Skeletal muscle tissue (tissue), 4 donors: ENCODE data around the gene FRMD4B. TPM values are rescaled to one million over a fixed set of nuclear protein-coding genes. Genes with fewer than 3 reads are reported as not detected.

ENCODE experiments used
- H3K27ac ChIP-seq: one replicate; pipeline ENCODE4 v1.7.0; 2013; ENCODE audit warnings: mild to moderate bottlenecking, low read depth, low read length, inconsistent platforms
- H3K27me3 ChIP-seq, 3 donors: one replicate each; pipeline ENCODE4 v1.7.0; 2013; ENCODE audit warnings: low read length in 3 of 3; ENCODE audit not compliant: control insufficient read depth in 3 of 3, insufficient read depth in 3 of 3
- H3K36me3 ChIP-seq, 3 donors: one replicate each; pipeline ENCODE4 v1.7.0; 2013; ENCODE audit warnings: low read length in 3 of 3; ENCODE audit not compliant: control insufficient read depth in 3 of 3, insufficient read depth in 3 of 3
- H3K4me1 ChIP-seq, 3 donors: one replicate each; pipeline ENCODE4 v1.7.0; 2013; ENCODE audit warnings: low read length in 3 of 3, mild to moderate bottlenecking in 3 of 3; ENCODE audit not compliant: control insufficient read depth in 3 of 3, insufficient read depth in 3 of 3
- H3K4me3 ChIP-seq, 3 donors: one replicate each; pipeline ENCODE4 v1.7.0; 2013; ENCODE audit warnings: low read length in 3 of 3
- H3K9ac ChIP-seq, 3 donors: one replicate each; pipeline ENCODE4 v1.7.0; 2013; ENCODE audit warnings: low read length in 3 of 3, mild to moderate bottlenecking in 3 of 3, moderate library complexity in 2 of 3, low read depth in 1 of 3
- H3K9me3 ChIP-seq, 3 donors: one replicate each; pipeline ENCODE4 v1.7.0; 2013; ENCODE audit warnings: low read length in 3 of 3; ENCODE audit not compliant: control insufficient read depth in 3 of 3
- total RNA-seq: library from RNA; depleted of rRNA; stranded (reverse); fragments of >200 nt; gene quantifications from one replicate; pipeline ENCODE4 v1.2.3, GENCODE V29; 2014
- donor health status: Osteomylitis.

FRMD4B gene
- total RNA-seq, 1 donor from 2014 or later, result 21.4 TPM

GRCh38 chr3:69219101-69219708, 166.7 kb downstream of the FRMD4B start:
- Histone ChIP-seq H3K9me3 (no peaks in the 10 kb centered on the region), H3K4me1 (no peaks in the 10 kb centered on the region), H3K36me3 (no peaks in the 10 kb centered on the region), H3K27ac (no peak overlapping the region), H3K27me3 (no peaks in the 10 kb centered on the region), H3K9ac (no peak overlapping the region), H3K4me3 (no peak overlapping the region)

- no peak overlapping the region for H3K9ac ChIP-seq
- no peak overlapping the region for H3K4me3 ChIP-seq
- no peaks in the 10 kb centered on the region for H3K36me3 ChIP-seq
- no peaks in the 10 kb centered on the region for H3K4me1 ChIP-seq
- H3K9me3 ChIP-seq, result no peaks in the 10 kb centered on the region
- no peaks in the 10 kb centered on the region for H3K27me3 ChIP-seq
- H3K27ac ChIP-seq, result no peak overlapping the region
These were observed 167.8 kb downstream of the FRMD4B start for GRCh38 chr3:69218079-69218478.

GRCh38 chr3:69216981-69217380, 168.9 kb downstream of the FRMD4B start:
- no peaks in the 10 kb centered on the region for H3K9me3 ChIP-seq
- no peaks in the 10 kb centered on the region for H3K27me3 ChIP-seq
- no peaks in the 10 kb centered on the region for H3K4me1 ChIP-seq
- no peak overlapping the region for H3K9ac ChIP-seq
- H3K36me3 ChIP-seq, result no peaks in the 10 kb centered on the region
- H3K27ac ChIP-seq, result no peak overlapping the region
- H3K4me3 ChIP-seq, result no peak overlapping the region

- H3K9ac ChIP-seq, result no peak overlapping the region
- no peak overlapping the region for H3K4me3 ChIP-seq
- no peaks in the 10 kb centered on the region for H3K4me1 ChIP-seq
- H3K27me3 ChIP-seq, result no peaks in the 10 kb centered on the region
- H3K36me3 ChIP-seq, result no peaks in the 10 kb centered on the region
- no peaks in the 10 kb centered on the region for H3K9me3 ChIP-seq
- H3K27ac ChIP-seq, result no peak overlapping the region
These were observed 171.6 kb downstream of the FRMD4B start for GRCh38 chr3:69214241-69214640.

GRCh38 chr3:69212411-69213160, 173.3 kb downstream of the FRMD4B start:
- Histone ChIP-seq H3K9me3 (no peaks in the 10 kb centered on the region), H3K27ac (no peak overlapping the region)

GRCh38 chr3:69210068-69210730, 175.7 kb downstream of the FRMD4B start:
- Histone ChIP-seq H3K9ac (no peak overlapping the region), H3K9me3 (no peaks in the 10 kb centered on the region), H3K36me3 (no peaks in the 10 kb centered on the region), H3K27me3 (no peaks in the 10 kb centered on the region), H3K4me1 (no peaks in the 10 kb centered on the region), H3K27ac (no peak overlapping the region), H3K4me3 (no peak overlapping the region)

More at GRCh38 chr3:69212411-69213160, 173.3 kb downstream of the FRMD4B start:
- Histone ChIP-seq H3K4me1 (no peaks in the 10 kb centered on the region), H3K4me3 (no peak overlapping the region), H3K9ac (no peak overlapping the region), H3K27me3 (no peaks in the 10 kb centered on the region), H3K36me3 (no peaks in the 10 kb centered on the region)

GRCh38 chr3:69209413-69209812, 176.5 kb downstream of the FRMD4B start:
- Histone ChIP-seq H3K27me3 (no peaks in the 10 kb centered on the region), H3K27ac (no peak overlapping the region), H3K9ac (no peak overlapping the region), H3K4me1 (no peaks in the 10 kb centered on the region), H3K36me3 (no peaks in the 10 kb centered on the region), H3K4me3 (no peak overlapping the region), H3K9me3 (no peaks in the 10 kb centered on the region)

- no peak overlapping the region for H3K9ac ChIP-seq
- no peaks in the 10 kb centered on the region for H3K27me3 ChIP-seq
- H3K36me3 ChIP-seq, result no peaks in the 10 kb centered on the region
- no peak overlapping the region for H3K4me3 ChIP-seq
- H3K4me1 ChIP-seq, result no peaks in the 10 kb centered on the region
- no peaks in the 10 kb centered on the region for H3K9me3 ChIP-seq
- no peak overlapping the region for H3K27ac ChIP-seq
These were observed 178.9 kb downstream of the FRMD4B start for GRCh38 chr3:69207031-69207430.

GRCh38 chr3:69205385-69205784, 180.5 kb downstream of the FRMD4B start:
- Histone ChIP-seq H3K4me1 (peaks cover 0 to 7% (median 1%) of the 10 kb centered on the region in 3 donors), H3K4me3 (no peak overlapping the region), H3K27ac (no peak overlapping the region), H3K9ac (no peak overlapping the region), H3K36me3 (no peaks in the 10 kb centered on the region), H3K9me3 (no peaks in the 10 kb centered on the region), H3K27me3 (no peaks in the 10 kb centered on the region)

- H3K9me3 ChIP-seq, result no peaks in the 10 kb centered on the region
- H3K36me3 ChIP-seq, result no peaks in the 10 kb centered on the region
- H3K27ac ChIP-seq, result no peak overlapping the region
- H3K4me3 ChIP-seq, result no peak overlapping the region
- H3K9ac ChIP-seq, result no peak overlapping the region
- no peaks in the 10 kb centered on the region for H3K27me3 ChIP-seq
- H3K4me1 ChIP-seq, result peaks cover 0 to 8% (median 2%) of the 10 kb centered on the region in 3 donors
These were observed 181.5 kb downstream of the FRMD4B start for GRCh38 chr3:69204315-69204957.
